GM12892 (cell line): ENCODE measurements around the gene METTL22.

Source experiments
- POLR2A ChIP-seq: IDR thresholded peaks from 2 replicates; pipeline ENCODE4 v1.6.1; 2011; ENCODE audit warnings: low read depth, low read length, control low read depth
- TAF1 ChIP-seq: IDR thresholded peaks from 2 replicates; pipeline ENCODE4 v1.6.1; 2011; ENCODE audit warnings: low read depth, mild to moderate bottlenecking, control low read depth, low read length, borderline replicate concordance

DNA sequence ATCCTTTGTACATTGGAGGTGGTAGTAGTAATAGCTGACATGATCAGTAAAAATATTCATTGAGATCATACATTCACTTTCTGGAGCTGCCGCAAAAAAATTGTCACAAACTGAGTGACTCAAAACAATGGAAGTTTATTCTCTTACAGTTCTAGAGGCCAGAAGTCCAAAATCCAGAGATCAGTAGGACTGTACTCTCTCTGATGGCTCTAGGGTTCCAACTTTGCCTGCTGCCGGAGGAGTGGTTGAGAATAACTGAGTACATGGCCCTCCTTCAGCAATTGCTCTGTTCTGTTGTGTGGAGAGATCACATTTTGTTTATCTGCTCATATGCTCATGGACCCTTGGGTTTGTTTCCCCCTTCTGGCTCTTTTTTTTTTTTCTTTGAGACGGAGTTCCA is 76.5 kb downstream of the METTL22 start:
- TF ChIP-seq POLR2A (no peak), TAF1 (no peak)
